SK-N-SH (cell line): ENCODE results near the gene ITM2B.

Source experiments
- GABPA ChIP-seq: IDR thresholded peaks from 2 replicates; pipeline ENCODE4 v1.4.0; 2012; ENCODE audit warnings: low read depth, mild to moderate bottlenecking
- MXI1 ChIP-seq: IDR thresholded peaks from 2 replicates; pipeline ENCODE4 v1.6.1; 2012; ENCODE audit warnings: mild to moderate bottlenecking, low read depth, low read length, improper control_type of control experiment
- POLR2AphosphoS5 ChIP-seq: IDR thresholded peaks from 2 replicates; pipeline ENCODE4 v1.6.1; 2012; ENCODE audit warnings: low read depth, low read length
- RFX5 ChIP-seq: IDR thresholded peaks from 2 replicates; pipeline ENCODE4 v1.6.1; 2012; ENCODE audit warnings: mild to moderate bottlenecking, improper control_type of control experiment, low read length
- SIN3A ChIP-seq: IDR thresholded peaks from 2 replicates; pipeline ENCODE4 v1.6.1; 2012; ENCODE audit warnings: low read depth, mild to moderate bottlenecking, low read length, moderate library complexity, borderline replicate concordance
- TAF1 ChIP-seq: IDR thresholded peaks from 2 replicates; pipeline ENCODE4 v1.6.1; 2012; ENCODE audit warnings: low read depth, mild to moderate bottlenecking, low read length, moderate library complexity, borderline replicate concordance
- YY1 ChIP-seq: IDR thresholded peaks from 2 replicates; pipeline ENCODE4 v1.4.0; 2012; ENCODE audit warnings: low read depth, mild to moderate bottlenecking
- TF ChIP-seq, protein P1 (sequence below): fragments of 150-350 bp; IDR thresholded peaks from 2 replicates; pipeline ENCODE4 v1.6.1; 2017; ENCODE audit warnings: antibody characterized with exemption, low read length, low read depth, borderline replicate concordance
- TF ChIP-seq, protein P2 (sequence below): IDR thresholded peaks from 2 replicates; pipeline ENCODE4; 2012
- TF ChIP-seq, protein P3 (sequence below): fragments of 200-600 bp; sonication (generic); IDR thresholded peaks from 2 replicates; pipeline ENCODE4 v1.6.1; 2017; ENCODE audit warnings: antibody characterized with exemption, mild to moderate bottlenecking, moderate library complexity
- TF ChIP-seq, protein P4 (sequence below): IDR thresholded peaks from 2 replicates; pipeline ENCODE4 v1.4.0; 2012; ENCODE audit warnings: low read depth, borderline replicate concordance
- TF ChIP-seq, protein P5 (sequence below): IDR thresholded peaks from 2 replicates; pipeline ENCODE4 v1.6.1; 2012; ENCODE audit warnings: mild to moderate bottlenecking, low read depth, low read length, moderate library complexity

DNA sequence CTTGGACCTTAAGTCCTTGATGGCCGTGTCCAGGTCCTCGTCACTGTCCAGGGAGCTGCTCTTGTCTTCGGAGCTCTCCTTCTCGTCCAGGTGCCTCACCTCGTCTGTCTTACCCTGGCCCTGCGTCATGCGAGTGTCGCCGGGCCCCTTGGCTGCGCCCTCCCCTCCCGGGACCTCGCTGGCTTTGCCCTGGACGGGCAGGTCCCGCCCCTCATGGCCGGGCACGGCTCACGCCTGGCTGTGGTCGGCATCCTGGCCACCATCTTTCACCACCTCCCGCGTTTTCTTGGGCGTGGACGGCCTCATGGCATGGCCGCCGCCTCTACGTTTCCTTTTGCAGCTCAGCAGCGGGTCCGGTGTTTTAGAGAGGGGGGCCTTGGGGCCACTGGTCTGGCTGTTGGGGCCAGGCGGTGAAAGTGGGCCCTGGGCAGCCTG lies 85.4 kb downstream of the ITM2B start:
- TF ChIP-seq TAF1 (no peak), SIN3A (no peak), RFX5 (no peak), POLR2AphosphoS5 (no peak), GABPA (no peak), YY1 (no peak), MXI1 (no peak)
- TF ChIP-seq, protein P1, sequence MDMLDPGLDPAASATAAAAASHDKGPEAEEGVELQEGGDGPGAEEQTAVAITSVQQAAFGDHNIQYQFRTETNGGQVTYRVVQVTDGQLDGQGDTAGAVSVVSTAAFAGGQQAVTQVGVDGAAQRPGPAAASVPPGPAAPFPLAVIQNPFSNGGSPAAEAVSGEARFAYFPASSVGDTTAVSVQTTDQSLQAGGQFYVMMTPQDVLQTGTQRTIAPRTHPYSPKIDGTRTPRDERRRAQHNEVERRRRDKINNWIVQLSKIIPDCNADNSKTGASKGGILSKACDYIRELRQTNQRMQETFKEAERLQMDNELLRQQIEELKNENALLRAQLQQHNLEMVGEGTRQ: no peak
- TF ChIP-seq, protein P2, sequence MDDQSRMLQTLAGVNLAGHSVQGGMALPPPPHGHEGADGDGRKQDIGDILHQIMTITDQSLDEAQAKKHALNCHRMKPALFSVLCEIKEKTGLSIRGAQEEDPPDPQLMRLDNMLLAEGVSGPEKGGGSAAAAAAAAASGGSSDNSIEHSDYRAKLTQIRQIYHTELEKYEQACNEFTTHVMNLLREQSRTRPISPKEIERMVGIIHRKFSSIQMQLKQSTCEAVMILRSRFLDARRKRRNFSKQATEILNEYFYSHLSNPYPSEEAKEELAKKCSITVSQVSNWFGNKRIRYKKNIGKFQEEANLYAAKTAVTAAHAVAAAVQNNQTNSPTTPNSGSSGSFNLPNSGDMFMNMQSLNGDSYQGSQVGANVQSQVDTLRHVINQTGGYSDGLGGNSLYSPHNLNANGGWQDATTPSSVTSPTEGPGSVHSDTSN: no peak
- TF ChIP-seq, protein P3, sequence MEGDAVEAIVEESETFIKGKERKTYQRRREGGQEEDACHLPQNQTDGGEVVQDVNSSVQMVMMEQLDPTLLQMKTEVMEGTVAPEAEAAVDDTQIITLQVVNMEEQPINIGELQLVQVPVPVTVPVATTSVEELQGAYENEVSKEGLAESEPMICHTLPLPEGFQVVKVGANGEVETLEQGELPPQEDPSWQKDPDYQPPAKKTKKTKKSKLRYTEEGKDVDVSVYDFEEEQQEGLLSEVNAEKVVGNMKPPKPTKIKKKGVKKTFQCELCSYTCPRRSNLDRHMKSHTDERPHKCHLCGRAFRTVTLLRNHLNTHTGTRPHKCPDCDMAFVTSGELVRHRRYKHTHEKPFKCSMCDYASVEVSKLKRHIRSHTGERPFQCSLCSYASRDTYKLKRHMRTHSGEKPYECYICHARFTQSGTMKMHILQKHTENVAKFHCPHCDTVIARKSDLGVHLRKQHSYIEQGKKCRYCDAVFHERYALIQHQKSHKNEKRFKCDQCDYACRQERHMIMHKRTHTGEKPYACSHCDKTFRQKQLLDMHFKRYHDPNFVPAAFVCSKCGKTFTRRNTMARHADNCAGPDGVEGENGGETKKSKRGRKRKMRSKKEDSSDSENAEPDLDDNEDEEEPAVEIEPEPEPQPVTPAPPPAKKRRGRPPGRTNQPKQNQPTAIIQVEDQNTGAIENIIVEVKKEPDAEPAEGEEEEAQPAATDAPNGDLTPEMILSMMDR: no peak
- TF ChIP-seq, protein P4, sequence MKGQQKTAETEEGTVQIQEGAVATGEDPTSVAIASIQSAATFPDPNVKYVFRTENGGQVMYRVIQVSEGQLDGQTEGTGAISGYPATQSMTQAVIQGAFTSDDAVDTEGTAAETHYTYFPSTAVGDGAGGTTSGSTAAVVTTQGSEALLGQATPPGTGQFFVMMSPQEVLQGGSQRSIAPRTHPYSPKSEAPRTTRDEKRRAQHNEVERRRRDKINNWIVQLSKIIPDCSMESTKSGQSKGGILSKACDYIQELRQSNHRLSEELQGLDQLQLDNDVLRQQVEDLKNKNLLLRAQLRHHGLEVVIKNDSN: no peak
- TF ChIP-seq, protein P5, sequence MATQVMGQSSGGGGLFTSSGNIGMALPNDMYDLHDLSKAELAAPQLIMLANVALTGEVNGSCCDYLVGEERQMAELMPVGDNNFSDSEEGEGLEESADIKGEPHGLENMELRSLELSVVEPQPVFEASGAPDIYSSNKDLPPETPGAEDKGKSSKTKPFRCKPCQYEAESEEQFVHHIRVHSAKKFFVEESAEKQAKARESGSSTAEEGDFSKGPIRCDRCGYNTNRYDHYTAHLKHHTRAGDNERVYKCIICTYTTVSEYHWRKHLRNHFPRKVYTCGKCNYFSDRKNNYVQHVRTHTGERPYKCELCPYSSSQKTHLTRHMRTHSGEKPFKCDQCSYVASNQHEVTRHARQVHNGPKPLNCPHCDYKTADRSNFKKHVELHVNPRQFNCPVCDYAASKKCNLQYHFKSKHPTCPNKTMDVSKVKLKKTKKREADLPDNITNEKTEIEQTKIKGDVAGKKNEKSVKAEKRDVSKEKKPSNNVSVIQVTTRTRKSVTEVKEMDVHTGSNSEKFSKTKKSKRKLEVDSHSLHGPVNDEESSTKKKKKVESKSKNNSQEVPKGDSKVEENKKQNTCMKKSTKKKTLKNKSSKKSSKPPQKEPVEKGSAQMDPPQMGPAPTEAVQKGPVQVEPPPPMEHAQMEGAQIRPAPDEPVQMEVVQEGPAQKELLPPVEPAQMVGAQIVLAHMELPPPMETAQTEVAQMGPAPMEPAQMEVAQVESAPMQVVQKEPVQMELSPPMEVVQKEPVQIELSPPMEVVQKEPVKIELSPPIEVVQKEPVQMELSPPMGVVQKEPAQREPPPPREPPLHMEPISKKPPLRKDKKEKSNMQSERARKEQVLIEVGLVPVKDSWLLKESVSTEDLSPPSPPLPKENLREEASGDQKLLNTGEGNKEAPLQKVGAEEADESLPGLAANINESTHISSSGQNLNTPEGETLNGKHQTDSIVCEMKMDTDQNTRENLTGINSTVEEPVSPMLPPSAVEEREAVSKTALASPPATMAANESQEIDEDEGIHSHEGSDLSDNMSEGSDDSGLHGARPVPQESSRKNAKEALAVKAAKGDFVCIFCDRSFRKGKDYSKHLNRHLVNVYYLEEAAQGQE: no peak
